Activated CD4-positive, CD25-positive, alpha-beta regulatory T cell treated with anti-CD3 and anti-CD28 coated beads, Interleukin-2, amount 50 U/mL, for 72 hours (primary cell): ENCODE measurements around the gene MAGIX.
"Not testable (repeated sequence)": the region's sequence is repeated elsewhere in the genome, so short reads cannot be mapped to it uniquely, and the experiment has no call there.

Experiments used
- DNase-seq: peaks from one replicate; pipeline ENCODE4 v3.0.0; 2021

MAGIX gene

DNA sequence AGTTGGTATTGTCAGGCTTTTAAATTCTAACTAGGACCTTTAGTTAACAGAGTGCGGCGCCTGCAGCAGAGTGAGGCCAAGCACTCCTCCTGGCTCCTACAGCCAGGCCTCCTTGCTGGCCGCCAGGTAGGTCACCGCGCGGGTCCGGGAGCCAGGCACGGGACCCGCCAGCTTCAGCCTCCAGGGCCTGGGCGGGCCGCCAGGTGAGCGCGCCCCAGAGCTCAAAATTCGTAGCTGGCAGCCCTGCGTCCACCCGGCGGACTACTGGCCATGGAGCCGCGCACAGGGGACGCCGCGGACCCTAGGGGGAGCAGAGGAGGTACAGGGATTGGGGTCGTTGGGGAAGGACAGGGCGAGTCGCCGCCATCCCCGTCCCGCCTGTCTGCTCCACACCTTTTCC is at the start of gene MAGIX:
TSS of gene MAGIX (plus strand) at position 139 of the 400 bp plus-strand sequence. CDS start at position 271, 132 bp downstream.
- no peak for DNase-seq

- no peak for DNase-seq
Measured at GRCh38 chrX:49116076-49116475, 46.5 kb upstream of the MAGIX start.

DNA sequence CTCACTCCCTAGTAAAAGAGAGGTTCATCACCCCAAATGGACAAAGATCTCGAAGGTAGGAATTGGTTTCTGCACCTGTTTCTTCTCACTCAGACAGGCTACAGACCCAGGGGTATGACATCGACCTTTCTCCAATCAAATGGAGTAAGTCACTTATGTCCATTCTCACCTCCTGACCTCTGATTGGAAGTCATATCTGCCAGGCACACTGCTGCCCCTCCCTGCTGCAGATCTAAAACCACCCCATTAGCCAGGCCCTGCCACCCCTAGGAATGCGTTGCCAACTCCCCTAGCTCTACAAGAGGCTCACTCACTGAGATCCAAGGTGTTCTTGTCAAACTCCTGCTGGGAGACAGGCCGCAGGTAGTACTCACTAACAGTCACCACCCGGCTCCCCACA is 45.8 kb upstream of the MAGIX start:
- DNase-seq = no peak

DNA sequence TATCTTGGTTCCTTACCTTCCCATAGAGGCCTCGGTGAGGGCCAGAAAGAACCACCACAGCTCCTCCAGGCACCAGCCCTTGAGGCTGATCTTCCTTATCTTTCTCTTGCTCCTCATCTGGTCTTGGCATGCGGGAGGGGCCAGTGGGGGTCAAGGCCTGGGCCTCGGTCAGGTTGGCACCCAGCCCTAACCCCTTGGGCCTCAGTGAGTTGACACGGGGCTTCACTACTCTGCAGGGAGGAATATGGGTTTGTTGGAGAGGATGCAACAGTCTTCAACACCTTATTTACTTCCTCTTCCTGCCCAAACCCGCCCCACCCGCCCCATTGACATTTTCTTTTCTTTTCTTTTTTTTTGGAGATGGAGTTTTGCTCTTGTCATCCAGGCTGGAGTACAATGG is 45.0 kb upstream of the MAGIX start:
- no peak for DNase-seq

DNA sequence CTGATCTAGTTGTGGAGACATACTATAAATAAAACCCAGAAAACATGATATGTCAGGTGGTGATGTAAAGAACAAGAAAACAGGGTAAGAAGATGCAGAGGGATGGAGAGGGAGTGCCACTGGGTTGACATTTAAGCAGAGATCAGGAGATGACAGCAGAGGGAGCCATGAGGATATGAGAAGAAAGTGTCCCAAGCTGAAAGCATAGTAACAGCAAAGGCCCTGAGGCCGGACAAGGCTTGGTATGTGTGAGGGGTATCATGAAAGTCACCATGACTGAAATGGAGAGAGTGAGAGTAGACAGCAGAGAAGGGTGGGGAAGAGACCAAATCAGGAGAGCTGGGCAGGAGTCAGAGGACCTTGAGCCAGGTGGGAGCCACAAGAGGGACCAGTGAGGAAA is 42.5 kb upstream of the MAGIX start:
- DNase-seq = no peak

GRCh38 chrX:49122499-49122898 is 40.1 kb upstream of the MAGIX start:
- no peak for DNase-seq

DNA sequence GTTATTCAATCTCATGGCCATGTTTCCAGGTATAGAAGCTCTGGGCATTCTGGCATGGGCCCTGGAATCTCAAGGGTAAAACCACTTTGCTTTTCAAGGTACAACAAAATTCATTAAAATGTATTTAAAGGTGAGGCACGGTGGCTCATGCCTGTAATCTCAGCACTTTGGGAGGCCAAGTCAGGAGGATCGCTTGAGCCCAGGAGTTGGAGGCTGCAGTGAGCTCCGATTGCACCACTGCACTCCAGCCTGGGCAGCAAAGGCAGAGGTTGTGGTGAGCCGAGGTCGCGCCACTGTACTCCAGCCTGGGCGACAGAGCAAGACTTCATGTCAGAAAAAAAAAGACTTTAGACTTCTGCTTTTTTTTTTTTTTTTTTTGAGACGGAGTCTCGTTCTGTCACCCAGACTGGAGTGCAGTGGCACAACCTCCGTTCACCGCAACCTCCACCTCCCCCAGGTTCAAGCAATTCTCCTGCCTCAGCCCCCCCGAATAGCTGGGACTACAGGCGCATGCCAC is 34.8 kb upstream of the MAGIX start:
- not testable (repeated sequence) for DNase-seq

GRCh38 chrX:49129427-49129826 is 33.1 kb upstream of the MAGIX start:
- no peak for DNase-seq

GRCh38 chrX:49132275-49132674 is 30.3 kb upstream of the MAGIX start:
- not testable (repeated sequence) for DNase-seq

GRCh38 chrX:49133759-49134158 is 28.8 kb upstream of the MAGIX start:
- no peak for DNase-seq

DNA sequence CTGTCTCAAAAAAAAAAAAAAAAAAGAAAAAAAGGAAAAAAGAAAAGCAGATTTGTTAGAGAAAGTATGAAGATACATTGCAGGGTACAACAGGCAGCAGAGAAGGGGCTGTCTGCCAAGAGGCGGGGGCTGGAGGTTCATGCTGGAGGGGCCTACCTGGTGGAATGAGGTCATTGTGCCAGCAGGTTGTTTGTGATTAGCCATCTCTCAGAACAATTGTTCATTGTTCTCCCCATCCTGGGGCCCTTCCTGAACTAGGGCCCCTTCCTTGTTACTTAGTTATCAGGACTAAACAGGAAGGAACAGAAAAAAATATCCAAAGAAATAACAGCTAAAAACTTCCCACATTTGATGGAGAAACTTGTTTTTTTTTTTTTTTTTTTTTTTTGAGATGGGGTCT is 25.1 kb upstream of the MAGIX start:
- no peak for DNase-seq

DNA sequence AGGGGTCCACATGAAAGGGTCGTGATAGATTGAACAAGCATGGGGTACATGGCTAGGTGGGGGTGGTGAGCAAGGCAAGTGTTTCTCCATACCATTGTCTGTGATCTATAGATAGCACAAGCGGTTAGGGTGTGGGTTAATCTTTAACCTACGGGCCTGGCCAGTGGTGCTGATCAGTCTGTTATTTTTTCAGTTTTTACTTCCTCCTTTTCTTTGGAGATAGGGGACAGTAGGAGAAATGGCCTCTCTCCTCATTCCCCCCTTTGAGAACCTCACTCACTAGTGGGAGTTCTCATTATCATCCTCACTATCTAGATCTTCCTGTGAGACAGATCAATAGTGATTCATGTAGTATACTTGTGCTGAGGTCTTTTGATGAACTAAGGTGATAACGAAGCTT is 22.8 kb upstream of the MAGIX start:
- DNase-seq = no peak

DNA sequence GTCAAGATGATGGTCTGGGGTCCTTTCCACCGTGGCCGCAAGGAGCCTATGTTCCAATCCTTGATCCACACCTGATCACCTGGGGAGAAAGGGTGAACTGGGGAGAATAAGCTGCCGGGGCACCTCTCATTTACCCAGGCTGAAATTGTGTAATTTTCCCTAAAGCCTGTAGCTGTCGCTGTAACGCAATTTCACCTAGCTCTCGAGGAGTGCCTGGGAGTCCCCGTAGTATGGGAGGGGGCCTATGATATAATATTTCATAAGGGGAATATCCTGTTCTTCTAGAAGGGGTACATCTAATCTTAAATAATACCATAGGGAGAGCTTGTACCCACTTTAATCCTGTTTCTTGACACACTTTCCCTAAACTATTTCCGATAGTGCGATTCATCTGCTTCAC is 20.3 kb upstream of the MAGIX start:
- not testable (repeated sequence) for DNase-seq

GRCh38 chrX:49143154-49143553 is 19.4 kb upstream of the MAGIX start:
- not testable (repeated sequence) for DNase-seq

DNA sequence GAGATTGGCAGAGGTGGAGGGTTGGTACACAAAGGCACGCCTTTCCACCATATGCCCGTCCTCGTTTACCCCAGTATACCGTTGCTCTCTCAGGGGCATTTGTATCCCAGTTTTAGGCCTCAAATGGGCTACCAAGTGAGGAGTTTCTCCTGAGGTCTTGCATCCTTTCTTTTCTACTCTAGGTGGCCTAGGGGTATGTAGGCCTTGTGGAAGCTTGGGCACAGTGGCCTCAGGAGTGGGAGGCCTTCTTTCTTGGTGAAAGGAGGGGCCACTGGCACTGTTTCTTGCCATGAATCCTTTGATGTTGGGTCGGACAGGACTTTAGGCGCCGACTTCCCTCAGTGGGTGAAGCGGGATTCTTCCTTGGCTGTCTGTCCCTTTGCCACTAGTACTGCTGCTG is 15.3 kb upstream of the MAGIX start:
- no peak for DNase-seq

GRCh38 chrX:49147936-49148335 is 14.6 kb upstream of the MAGIX start:
- no peak for DNase-seq

DNA sequence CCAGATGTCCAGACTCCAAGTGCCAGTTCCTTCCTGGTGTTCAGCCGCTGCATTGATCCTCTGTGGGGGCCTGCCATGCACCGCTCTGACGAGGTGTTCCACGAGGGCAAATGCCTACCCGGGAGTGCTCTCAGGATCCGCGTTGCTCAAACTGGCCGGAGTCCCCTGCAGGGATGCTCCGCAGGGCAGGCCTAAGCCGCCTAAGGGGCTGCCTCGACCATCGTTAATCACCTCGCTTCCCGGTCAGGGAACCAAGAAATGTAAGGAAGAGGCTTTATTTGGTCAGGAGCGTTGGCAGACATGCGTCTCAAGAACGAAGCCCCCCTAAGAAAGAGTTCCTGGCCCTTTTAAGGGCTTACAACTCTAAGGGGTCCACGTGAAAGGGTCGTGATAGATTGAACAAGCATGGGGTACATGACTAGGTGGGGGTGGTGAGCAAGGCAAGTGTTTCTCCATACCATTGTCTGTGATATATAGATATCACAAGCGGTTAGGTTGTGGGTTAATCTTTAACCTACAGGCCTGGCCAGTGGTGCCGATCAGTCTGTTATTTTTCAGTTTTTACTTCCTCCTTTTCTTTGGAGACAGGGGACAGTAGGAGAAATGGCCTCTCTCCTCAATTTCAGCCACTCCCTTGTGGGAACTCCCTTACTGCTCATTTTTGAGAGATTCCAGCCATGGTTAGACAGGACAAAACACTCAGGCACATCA is 14.0 kb upstream of the MAGIX start:
- DNase-seq = not testable (repeated sequence)

DNA sequence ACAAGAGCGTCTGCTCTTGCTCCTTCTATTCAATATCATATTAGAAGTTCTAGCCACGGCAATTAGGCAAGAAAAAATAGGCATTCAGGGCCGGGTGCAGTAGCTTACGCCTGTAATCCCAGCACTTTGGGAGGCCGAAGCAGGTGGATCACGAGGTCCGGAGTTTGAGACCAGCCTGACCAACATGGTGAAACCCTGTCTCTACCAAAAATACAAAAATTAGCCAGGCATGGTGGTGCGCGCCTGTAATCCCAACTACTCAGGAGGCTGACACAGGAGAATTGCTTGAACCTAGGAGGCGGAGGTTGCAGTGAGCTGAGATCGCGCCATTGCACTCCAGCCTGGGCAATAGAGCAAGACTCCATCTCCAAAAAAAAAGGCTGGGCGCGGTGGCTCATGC is 13.3 kb upstream of the MAGIX start:
- not testable (repeated sequence) for DNase-seq

- DNase-seq = no peak
Measured at GRCh38 chrX:49153467-49153866, 9.1 kb upstream of the MAGIX start.

GRCh38 chrX:49155243-49155899 is 7.2 kb upstream of the MAGIX start:
- no peak for DNase-seq

GRCh38 chrX:49155900-49156837 is 6.4 kb upstream of the MAGIX start:
- peak; percentile 84 for DNase-seq

DNA sequence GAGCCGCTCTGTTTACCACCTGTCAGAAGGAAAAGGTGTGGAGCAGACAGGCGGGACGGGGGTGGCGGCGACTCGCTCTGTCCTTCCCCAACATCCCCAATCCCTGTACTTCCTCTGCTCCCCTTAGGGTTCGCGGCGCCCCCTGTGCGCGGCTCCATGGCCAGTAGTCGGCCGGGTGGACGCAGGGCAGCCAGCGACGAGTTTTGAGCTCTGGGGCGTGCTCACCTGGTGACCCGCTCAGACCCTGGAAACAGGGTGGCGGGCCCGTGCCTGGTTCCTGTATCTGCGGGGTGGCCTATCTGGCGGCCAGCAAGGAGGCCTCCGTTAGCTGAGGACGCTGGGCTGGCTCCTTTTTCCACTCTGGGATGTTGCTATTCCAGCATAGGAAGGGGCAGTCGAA is 5.4 kb upstream of the MAGIX start:
- no peak for DNase-seq

GRCh38 chrX:49160908-49161307 is 1.6 kb upstream of the MAGIX start:
- no peak for DNase-seq
